HepG2 (cell line): Measurements from ENCODE around the gene ANKRD6. TPM values are rescaled to one million over a fixed set of nuclear protein-coding genes. Genes with fewer than 3 reads are reported as not detected.

Source experiments
- ATAC-seq: fragments of 200-7000 bp; cut with Tn5 transposase; 3 replicates; pipeline ENCODE4 v1.9.1; 2020; ENCODE audit warnings: mild to moderate bottlenecking, moderate library complexity
- BruUV-seq: library from RNA; stranded (reverse); fragments of 400-500 nt; replicated peaks from 2 replicates; lab custom pipeline; 2021; lab: Mats Ljungman, UMichigan
- CTCF ChIA-PET: fragments of 300-600 bp; formaldehyde crosslinking; extraction: SDS; loops from one replicate; lab custom pipeline; 2021; ENCODE audit warnings: low total read pairs, inconsistent platforms, low intra/inter-chr PET ratio; lab: Yijun Ruan, JAX
- POLR2A ChIA-PET: fragments of 350-600 bp; sonication (Branson Sonifier 250); formaldehyde crosslinking; loops from one replicate; lab custom pipeline; 2020; ENCODE audit warnings: antibody characterized with exemption, inconsistent platforms; lab: Yijun Ruan, JAX
- DNase-seq: peaks from one replicate; pipeline ENCODE4 v3.0.0-alpha.2; 2015; ENCODE audit warnings: low spot score
- FAIRE-seq: peaks from 3 replicates; lab custom pipeline; 2011; peaks lifted over from hg19 to GRCh38; lab: Jason Lieb, UNC
- H2AFZ ChIP-seq: one replicate; pipeline ENCODE4 v1.6.1; 2011; ENCODE audit warnings: low read length, inconsistent platforms
- H3K27ac ChIP-seq: fragments of 300-600 bp; 3 replicates; pipeline ENCODE4 v1.8.0; 2011; ENCODE audit warnings: mixed run types, mild to moderate bottlenecking, mixed read lengths, low read length, inconsistent platforms; ENCODE audit not compliant: insufficient read depth; ENCODE audit errors: extremely low read length
- H3K27me3 ChIP-seq, 2 experiments: fragments of 200-600 bp in 1 of 2; 2 replicates in 1 of 2; 3 replicates in 1 of 2; pipeline versions ENCODE4 v1.6.0 to v1.8.0; 2011; ENCODE audit warnings: low read length in 2 of 2, mild to moderate bottlenecking in 2 of 2, moderate library complexity in 2 of 2, inconsistent platforms in 1 of 2; ENCODE audit not compliant: insufficient read depth in 2 of 2, control insufficient read depth in 1 of 2
- H3K36me3 ChIP-seq, 2 experiments: fragments of 200-600 bp in 1 of 2; replicated peaks in 1 of 2; 2 replicates in 1 of 2; 3 replicates in 1 of 2; pipeline versions ENCODE4 v1.5.1 to v1.8.0; 2011; ENCODE audit warnings: low read length in 2 of 2, inconsistent platforms in 1 of 2; ENCODE audit not compliant: insufficient read depth in 2 of 2, control insufficient read depth in 1 of 2
- H3K4me1 ChIP-seq: 2 replicates; pipeline ENCODE4 v1.5.1; 2012; ENCODE audit warnings: low read length, inconsistent platforms; ENCODE audit not compliant: insufficient read depth
- H3K4me2 ChIP-seq: 2 replicates; pipeline ENCODE4 v1.6.0; 2011; ENCODE audit warnings: low read depth, low read length, inconsistent platforms
- H3K4me3 ChIP-seq, 3 experiments: fragments of 200-600 bp in 1 of 3; sonication (generic), shearing (Covaris generic) in 1 of 3; replicated peaks in 1 of 3; 2 replicates each; pipeline ENCODE4 v1.5.1; 2011 to 2016; ENCODE audit warnings: low read length in 3 of 3, inconsistent platforms in 2 of 3, low read depth in 2 of 3, mild to moderate bottlenecking in 2 of 3, control low read depth in 1 of 3, mixed read lengths in 1 of 3; ENCODE audit not compliant: insufficient read depth in 1 of 3
- H3K79me2 ChIP-seq: one replicate; pipeline ENCODE4 v1.6.1; 2011; ENCODE audit warnings: low read length, inconsistent platforms; ENCODE audit not compliant: insufficient read depth
- H3K9ac ChIP-seq: 2 replicates; pipeline ENCODE4 v1.6.0; 2011; ENCODE audit warnings: mild to moderate bottlenecking, low read depth, low read length, inconsistent platforms; ENCODE audit not compliant: insufficient read depth
- H3K9me3 ChIP-seq: 2 replicates; pipeline ENCODE4 v1.5.1; 2012; ENCODE audit warnings: mild to moderate bottlenecking, low read length
- H4K20me1 ChIP-seq: 2 replicates; pipeline ENCODE4 v1.6.0; 2011; ENCODE audit warnings: inconsistent platforms, mild to moderate bottlenecking, low read length, moderate library complexity; ENCODE audit not compliant: insufficient read depth
- ATF7 ChIP-seq, 2 experiments: fragments of 450-650 bp in 1 of 2; sonication (generic) in 1 of 2; formaldehyde crosslinking in 1 of 2; IDR thresholded peaks; 2 replicates each; pipeline versions ENCODE4 v1.4.0 to v1.6.1; 2016 to 2020; ENCODE audit warnings: antibody characterized with exemption in 1 of 2, mild to moderate bottlenecking in 1 of 2, missing genetic modification reagents in 1 of 2
- HDAC6 ChIP-seq: fragments of 200-600 bp; sonication (generic); IDR thresholded peaks from 2 replicates; pipeline ENCODE4 v1.7.0; 2017; ENCODE audit warnings: mild to moderate bottlenecking, antibody characterized with exemption, low read length, low read depth
- MTA1 ChIP-seq: sonication (generic); formaldehyde crosslinking; IDR thresholded peaks from 2 replicates; pipeline ENCODE4 v1.4.0; 2020; ENCODE audit warnings: missing genetic modification reagents, mild to moderate bottlenecking, borderline replicate concordance
- NFYB ChIP-seq: sonication (generic); formaldehyde crosslinking; IDR thresholded peaks from 2 replicates; pipeline ENCODE4 v1.4.0; 2020; ENCODE audit warnings: missing genetic modification reagents
- STAG1 ChIP-seq: sonication (generic); formaldehyde crosslinking; IDR thresholded peaks from 2 replicates; pipeline ENCODE4 v1.4.0; 2020; ENCODE audit warnings: missing genetic modification reagents
- ZNF30 ChIP-seq: sonication (generic); formaldehyde crosslinking; IDR thresholded peaks from 2 replicates; pipeline ENCODE4 v1.5.0; 2020; ENCODE audit warnings: mild to moderate bottlenecking, missing genetic modification reagents
- ZNF619 ChIP-seq: sonication (generic); formaldehyde crosslinking; IDR thresholded peaks from 2 replicates; pipeline ENCODE4 v1.4.0; 2020; ENCODE audit warnings: mild to moderate bottlenecking, missing genetic modification reagents
- WGBS: methylation state at CpG from one replicate; pipeline ENCODE4 v1.1.6; 2017; ENCODE audit warnings: low lambda C conversion rate; 5-methylcytosine and 5-hydroxymethylcytosine counted together
- in situ Hi-C: cut with HindIII; loops from 2 replicates; pipeline ENCODE4 v1.10.0; 2017; ENCODE audit warnings: low pct_unique_long_range_greater_than_20kb; ENCODE audit not compliant: extremely low pct_ligation_motif_present
- intact Hi-C: fragments of 100-400 bp; cut with micrococcal nuclease; formaldehyde crosslinking; loops from one replicate; pipeline ENCODE4 v1.10.0; 2022; ENCODE audit not compliant: unreplicated experiment
- polyA plus RNA-seq, 8 experiments: library from polyadenylated mRNA; depleted of rRNA in 3 of 8; stranded (reverse) in 7 of 8; unstranded in 1 of 8; fragments of >200 nt; fragmentation: Illumina TruSeq in 4 of 8; extraction: Trizol in 4 of 8; gene quantifications; 2 replicates each; pipeline versions ENCODE4 v1.2.1 to v1.2.3, GENCODE V29; 2011 to 2016; ENCODE audit warnings: low read depth in 4 of 8, missing spikeins in 1 of 8, mixed read lengths in 1 of 8; ENCODE audit not compliant: insufficient read depth in 1 of 8
- total RNA-seq, 5 experiments: library from RNA; depleted of rRNA; stranded (reverse); fragments of >200 nt; fragmentation: Illumina TruSeq; extraction: Trizol; gene quantifications; 2 replicates each; pipeline ENCODE4 v1.2.3, GENCODE V29; 2016; ENCODE audit warnings: low read depth in 1 of 5
- TF ChIP-seq, protein P1 (sequence below): sonication (generic); formaldehyde crosslinking; IDR thresholded peaks from 2 replicates; pipeline ENCODE4 v1.4.0; 2020; ENCODE audit warnings: missing genetic modification reagents, borderline replicate concordance
- TF ChIP-seq, protein P2 (sequence below): sonication (generic); formaldehyde crosslinking; IDR thresholded peaks from 2 replicates; pipeline ENCODE4 v1.4.0; 2020; ENCODE audit warnings: missing genetic modification reagents

Gene ANKRD6
- total and polyA plus RNA-seq, 2 of the 13 experiments (the other 11 are each of a cell fraction or from before 2014, with no cell fraction given), result 0.18 to 0.36 TPM

DNA sequence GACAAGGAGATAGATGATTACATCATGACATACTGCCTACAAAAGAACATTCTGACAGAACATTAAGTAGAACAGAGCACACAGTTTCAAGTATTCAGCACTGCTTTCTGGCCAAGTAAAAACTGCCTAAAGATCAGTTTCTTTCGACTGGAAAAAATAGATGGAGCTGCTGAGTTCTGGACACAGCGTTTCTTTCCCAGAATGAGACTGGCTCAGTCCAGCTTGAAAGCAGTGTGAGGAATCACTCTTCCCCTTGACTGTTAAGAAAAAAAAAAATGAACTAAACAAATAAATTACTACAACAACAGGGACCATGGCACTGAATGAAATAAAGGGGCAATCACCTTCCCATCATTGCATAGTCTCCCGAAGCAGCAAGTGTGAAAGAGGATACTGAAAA lies 210.0 kb downstream of the ANKRD6 start:
- Histone ChIP-seq H3K9me3 (no peaks in the 10 kb centered on the region), H3K4me1 (peaks cover 8% of the 10 kb centered on the region), H3K4me3 (no peak overlapping the region), H3K27ac (no peak overlapping the region), H3K36me3 (peaks cover 15 to 55% of the 10 kb centered on the region in 2 experiments), H2AFZ (no peak overlapping the region), H4K20me1 (no peaks in the 10 kb centered on the region), H3K4me2 (no peak overlapping the region), H3K79me2 (peaks cover 10% of the 10 kb centered on the region), H3K9ac (no peak overlapping the region), H3K27me3 (no peaks in the 10 kb centered on the region; a peak in 1 of 5 replicates)
- no TSS peak for BruUV-seq
- no peak for DNase-seq
- POLR2A ChIA-PET, result no interaction called here
- 100% methylated on average over 3 of the region's 3 CpGs for WGBS
- FAIRE-seq, result no peak
- TF ChIP-seq ZNF30 (CRISPR knock-in tag) (no peak), ATF7 (IDR thresholded peaks at IDR 0.05) (0 out of 2 replicates have a peak, but pooled peaks have one; percentile 19), ATF7 (CRISPR knock-in tag; IDR thresholded peaks at IDR 0.05) (no peak)
- intact Hi-C loops (no loop called here), in situ Hi-C loops (no loop called here)
- CTCF ChIA-PET, result no interaction called here
- no peak for ATAC-seq

DNA sequence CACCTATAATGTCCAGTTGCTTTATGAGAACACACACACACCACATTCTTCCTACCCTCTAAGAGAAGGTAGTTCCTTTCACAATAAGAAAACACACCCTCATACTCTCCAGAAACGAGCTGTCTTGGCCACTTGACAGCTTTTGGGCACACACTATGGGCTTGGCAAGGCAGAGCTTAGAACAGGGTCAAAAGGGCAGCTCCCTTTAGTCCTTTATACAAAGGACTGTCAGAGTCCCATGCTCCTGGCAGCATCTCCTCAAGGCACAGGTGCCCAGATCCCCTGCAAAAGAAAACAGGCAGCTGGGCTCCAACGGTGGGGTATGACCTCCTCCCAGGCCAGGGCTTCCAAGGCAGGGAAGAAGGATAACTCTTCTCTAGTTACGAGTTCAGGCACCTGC lies 210.5 kb downstream of the ANKRD6 start:
- H2AFZ ChIP-seq, result no peak overlapping the region
- intact Hi-C loops (no loop called here), in situ Hi-C loops (no loop called here)
- no peak overlapping the region for H3K27ac ChIP-seq
- no peak overlapping the region for H3K4me3 ChIP-seq
- no peak for ATAC-seq
- no peaks in the 10 kb centered on the region for H4K20me1 ChIP-seq
- no peaks in the 10 kb centered on the region for H3K9me3 ChIP-seq
- peaks cover 8% of the 10 kb centered on the region for H3K79me2 ChIP-seq
- BruUV-seq, result no TSS peak
- CTCF ChIA-PET, result no interaction called here
- no peaks in the 10 kb centered on the region; a peak in 1 of 5 replicates for H3K27me3 ChIP-seq
- no peak overlapping the region for H3K4me2 ChIP-seq
- no peak for DNase-seq
- H3K36me3 ChIP-seq, result peaks cover 16 to 59% of the 10 kb centered on the region in 2 experiments
- no peak for FAIRE-seq
- 81% methylated on average over 3 of the region's 3 CpGs for WGBS
- POLR2A ChIA-PET, result no interaction called here
- no peak overlapping the region for H3K9ac ChIP-seq
- peaks cover 8% of the 10 kb centered on the region for H3K4me1 ChIP-seq
- no peak for TF ChIP-seq HDAC6
- no peak for TF ChIP-seq STAG1 (CRISPR knock-in tag)
- TF ChIP-seq, protein P1, sequence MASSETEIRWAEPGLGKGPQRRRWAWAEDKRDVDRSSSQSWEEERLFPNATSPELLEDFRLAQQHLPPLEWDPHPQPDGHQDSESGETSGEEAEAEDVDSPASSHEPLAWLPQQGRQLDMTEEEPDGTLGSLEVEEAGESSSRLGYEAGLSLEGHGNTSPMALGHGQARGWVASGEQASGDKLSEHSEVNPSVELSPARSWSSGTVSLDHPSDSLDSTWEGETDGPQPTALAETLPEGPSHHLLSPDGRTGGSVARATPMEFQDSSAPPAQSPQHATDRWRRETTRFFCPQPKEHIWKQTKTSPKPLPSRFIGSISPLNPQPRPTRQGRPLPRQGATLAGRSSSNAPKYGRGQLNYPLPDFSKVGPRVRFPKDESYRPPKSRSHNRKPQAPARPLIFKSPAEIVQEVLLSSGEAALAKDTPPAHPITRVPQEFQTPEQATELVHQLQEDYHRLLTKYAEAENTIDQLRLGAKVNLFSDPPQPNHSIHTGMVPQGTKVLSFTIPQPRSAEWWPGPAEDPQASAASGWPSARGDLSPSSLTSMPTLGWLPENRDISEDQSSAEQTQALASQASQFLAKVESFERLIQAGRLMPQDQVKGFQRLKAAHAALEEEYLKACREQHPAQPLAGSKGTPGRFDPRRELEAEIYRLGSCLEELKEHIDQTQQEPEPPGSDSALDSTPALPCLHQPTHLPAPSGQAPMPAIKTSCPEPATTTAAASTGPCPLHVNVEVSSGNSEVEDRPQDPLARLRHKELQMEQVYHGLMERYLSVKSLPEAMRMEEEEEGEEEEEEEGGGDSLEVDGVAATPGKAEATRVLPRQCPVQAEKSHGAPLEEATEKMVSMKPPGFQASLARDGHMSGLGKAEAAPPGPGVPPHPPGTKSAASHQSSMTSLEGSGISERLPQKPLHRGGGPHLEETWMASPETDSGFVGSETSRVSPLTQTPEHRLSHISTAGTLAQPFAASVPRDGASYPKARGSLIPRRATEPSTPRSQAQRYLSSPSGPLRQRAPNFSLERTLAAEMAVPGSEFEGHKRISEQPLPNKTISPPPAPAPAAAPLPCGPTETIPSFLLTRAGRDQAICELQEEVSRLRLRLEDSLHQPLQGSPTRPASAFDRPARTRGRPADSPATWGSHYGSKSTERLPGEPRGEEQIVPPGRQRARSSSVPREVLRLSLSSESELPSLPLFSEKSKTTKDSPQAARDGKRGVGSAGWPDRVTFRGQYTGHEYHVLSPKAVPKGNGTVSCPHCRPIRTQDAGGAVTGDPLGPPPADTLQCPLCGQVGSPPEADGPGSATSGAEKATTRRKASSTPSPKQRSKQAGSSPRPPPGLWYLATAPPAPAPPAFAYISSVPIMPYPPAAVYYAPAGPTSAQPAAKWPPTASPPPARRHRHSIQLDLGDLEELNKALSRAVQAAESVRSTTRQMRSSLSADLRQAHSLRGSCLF (CRISPR knock-in tag), result no peak
- TF ChIP-seq ZNF619, result no peak
- no peak for TF ChIP-seq NFYB
- no peak for TF ChIP-seq MTA1 (CRISPR knock-in tag)
- TF ChIP-seq, protein P2, sequence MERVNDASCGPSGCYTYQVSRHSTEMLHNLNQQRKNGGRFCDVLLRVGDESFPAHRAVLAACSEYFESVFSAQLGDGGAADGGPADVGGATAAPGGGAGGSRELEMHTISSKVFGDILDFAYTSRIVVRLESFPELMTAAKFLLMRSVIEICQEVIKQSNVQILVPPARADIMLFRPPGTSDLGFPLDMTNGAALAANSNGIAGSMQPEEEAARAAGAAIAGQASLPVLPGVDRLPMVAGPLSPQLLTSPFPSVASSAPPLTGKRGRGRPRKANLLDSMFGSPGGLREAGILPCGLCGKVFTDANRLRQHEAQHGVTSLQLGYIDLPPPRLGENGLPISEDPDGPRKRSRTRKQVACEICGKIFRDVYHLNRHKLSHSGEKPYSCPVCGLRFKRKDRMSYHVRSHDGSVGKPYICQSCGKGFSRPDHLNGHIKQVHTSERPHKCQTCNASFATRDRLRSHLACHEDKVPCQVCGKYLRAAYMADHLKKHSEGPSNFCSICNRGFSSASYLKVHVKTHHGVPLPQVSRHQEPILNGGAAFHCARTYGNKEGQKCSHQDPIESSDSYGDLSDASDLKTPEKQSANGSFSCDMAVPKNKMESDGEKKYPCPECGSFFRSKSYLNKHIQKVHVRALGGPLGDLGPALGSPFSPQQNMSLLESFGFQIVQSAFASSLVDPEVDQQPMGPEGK (CRISPR knock-in tag), result no peak
